Measurements from ENCODE around the gene BCR.

Gene BCR

GRCh38 chr22:23200898-23201297 lies 20.6 kb downstream of the BCR start:
- DNase-seq (ENCODE audit: low spot score) = peak; percentile 42

DNA sequence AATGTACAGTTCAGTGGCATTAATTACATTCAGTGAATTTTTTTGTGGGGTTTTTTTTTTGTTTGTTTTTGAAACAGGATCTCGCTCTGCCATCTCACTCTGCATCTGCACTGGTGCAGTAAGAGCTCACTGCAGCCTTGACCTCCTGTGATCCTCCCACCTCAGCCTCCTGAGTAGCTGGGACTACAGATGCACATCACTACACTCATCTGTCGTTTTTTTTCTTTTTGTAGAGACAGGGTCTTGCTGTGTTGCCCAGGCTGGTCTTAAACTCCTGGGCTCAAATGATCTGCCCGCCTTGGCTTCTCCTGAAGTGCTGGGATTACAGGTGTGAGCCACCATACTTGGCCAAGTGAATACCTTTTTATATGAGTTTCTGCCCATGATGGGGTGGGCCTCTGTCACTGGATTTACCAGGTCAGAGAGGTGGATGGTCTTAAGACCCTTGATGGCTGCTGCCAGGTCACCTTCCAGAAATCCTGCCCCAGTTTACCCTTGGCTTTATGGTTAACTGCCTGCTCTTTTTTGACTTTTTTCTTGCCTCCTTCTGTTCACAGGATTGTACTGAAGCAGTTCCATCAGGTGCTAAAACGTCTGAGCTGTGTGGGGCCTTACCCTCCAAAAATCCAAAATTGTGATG lies 22.6 kb downstream of the BCR start:
- DNase-seq (ENCODE audit: low spot score) = no peak

DNA sequence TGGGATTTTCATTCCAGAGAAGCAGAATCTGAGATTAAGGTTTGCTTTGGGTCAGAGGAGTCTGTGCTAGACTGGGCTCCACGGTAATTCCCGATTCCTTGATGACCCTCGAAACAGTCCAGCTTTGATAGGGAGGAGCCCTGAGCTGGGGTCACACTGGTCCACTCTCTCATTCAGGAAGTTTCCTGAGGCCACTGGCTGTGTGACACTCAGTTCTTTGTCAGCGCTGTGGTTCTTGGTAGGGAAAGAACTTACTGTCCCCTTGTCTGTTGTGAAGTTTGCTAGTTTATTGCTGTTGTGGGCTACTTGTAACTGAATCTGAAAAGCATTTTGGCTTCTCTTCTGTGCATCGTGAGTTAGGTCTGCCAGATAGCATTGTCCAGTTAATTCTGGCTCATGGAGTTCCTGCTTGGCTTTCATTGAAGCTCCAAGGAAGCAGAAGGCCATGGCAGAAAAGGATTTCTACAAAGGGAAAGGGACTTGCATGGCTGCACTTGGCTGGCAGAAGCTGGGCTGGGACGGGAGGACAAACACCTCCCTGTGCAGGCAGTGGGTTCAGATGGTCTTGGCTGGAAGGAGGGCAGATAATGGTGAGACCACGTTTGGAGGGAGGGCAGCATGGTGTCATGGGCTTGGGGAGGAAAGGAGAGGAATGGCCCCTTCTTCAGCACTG lies 23.3 kb downstream of the BCR start:
- no peak for DNase-seq (ENCODE audit: low spot score)

DNA sequence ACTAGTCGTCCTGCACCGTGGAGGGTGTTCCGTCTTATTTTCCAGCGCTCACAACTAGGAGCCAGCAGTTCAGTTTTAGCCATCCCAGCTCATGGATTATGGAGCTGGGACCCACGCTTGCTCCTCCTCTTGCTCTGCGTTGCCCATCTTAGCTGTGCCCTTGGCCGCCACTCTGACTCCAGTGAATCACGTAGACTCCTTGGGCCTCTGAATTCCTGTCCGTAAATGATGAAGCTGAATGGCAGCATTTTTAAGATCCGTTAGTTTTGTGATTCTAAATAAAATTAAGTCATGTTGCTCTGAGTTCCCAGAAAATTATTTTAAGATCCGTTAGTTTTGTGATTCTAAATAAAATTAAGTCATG lies 23.8 kb downstream of the BCR start:
- no peak for DNase-seq (ENCODE audit: low spot score)

GRCh38 chr22:23204541-23205157 lies 24.3 kb downstream of the BCR start:
- DNase-seq (ENCODE audit: low spot score) = no peak

DNA sequence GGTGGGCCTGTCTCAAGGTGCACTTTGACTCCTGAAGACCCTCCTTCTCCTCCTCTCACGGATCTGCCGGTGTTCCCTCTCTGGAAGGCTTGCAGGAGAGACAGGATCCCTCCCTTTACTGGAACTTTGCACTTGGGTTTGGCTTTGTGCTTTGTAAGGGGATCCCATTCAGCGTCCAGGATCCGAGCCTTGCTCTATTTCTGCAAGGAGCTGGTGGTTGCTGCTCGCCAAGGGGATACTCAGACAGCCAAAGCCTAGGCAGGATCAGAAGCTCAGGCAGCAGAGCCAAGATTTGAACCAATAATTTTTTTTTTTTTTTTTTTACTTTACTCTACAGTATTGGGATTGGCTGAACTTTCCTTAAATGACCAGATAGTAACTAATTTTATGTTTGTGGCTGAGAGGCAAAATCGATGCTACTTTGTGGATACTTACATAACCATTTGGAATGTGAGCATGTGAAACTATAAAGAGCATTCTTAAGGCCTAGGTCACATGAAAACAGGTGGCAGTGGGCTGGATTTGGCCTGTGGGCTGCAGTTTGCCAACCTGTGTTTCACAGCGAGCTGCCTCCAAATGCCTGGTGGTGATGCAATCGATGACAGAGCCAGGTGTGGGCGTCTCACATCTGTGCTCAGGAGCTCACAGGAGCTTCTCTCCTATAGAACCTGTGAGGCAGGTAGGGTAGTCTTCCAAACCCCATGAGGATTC lies 25.2 kb downstream of the BCR start:
- peak; percentile 75 for DNase-seq (ENCODE audit: low spot score)

- no peak for DNase-seq (ENCODE audit: low spot score)
Measured at GRCh38 chr22:23206915-23207314, 26.6 kb downstream of the BCR start.

- DNase-seq (ENCODE audit: low spot score) = peak; percentile 94
Measured at GRCh38 chr22:23207729-23208393, 27.6 kb downstream of the BCR start.

DNA sequence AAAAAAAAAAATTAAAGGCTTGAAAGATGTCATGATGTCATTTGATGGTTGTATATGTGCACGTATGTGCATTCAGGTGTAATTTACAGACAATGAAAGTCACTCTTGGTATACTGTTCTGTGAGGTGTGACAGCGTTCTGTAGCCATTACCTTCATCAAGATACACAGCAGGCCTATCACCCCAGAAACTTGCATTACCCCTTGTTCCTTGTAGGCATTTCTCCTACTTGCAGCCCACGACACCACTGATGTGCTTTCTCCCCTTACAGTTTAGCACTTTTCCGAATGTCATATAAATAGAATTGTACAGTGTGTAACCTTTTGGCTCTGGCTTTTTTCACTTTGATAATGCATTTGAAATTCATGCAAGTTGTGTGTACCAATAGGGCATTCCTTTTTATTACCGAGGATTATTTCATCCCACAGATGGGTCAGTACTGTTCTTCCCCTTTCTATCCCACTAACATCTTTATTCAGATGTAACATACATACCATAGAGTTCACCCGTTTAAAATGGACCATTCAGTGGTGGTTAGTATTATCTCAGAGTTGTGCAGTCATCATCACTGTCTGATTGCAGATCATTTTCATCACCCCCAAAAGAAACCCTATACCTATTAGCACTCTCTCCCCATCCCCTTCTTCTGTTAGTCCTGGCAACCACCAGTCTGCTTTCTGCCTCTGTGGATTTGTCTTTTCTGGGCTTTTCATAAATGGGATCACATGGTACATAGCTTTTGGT lies 30.3 kb downstream of the BCR start:
- peak; percentile 40 for DNase-seq (ENCODE audit: low spot score)

DNA sequence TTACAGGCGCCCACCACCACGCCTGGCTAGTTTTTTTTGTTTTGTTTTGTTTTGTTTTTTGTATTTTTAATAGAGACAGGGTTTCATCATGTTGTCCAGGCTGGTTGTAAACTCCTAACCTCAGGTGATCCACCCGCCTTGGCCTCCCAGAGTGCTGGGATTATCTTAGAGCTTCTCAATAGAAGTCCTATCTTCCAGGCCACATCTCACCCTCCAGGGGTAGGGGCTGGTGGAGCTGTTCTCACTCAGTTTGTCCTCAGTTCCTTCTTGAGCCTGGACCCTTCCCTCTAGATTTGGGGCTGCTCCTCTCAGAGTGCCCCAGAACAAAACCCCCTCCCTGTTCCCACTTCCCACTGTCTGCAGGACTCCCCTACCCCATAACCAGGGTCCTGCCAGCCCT lies 31.3 kb downstream of the BCR start:
- DNase-seq (ENCODE audit: low spot score) = no peak

DNA sequence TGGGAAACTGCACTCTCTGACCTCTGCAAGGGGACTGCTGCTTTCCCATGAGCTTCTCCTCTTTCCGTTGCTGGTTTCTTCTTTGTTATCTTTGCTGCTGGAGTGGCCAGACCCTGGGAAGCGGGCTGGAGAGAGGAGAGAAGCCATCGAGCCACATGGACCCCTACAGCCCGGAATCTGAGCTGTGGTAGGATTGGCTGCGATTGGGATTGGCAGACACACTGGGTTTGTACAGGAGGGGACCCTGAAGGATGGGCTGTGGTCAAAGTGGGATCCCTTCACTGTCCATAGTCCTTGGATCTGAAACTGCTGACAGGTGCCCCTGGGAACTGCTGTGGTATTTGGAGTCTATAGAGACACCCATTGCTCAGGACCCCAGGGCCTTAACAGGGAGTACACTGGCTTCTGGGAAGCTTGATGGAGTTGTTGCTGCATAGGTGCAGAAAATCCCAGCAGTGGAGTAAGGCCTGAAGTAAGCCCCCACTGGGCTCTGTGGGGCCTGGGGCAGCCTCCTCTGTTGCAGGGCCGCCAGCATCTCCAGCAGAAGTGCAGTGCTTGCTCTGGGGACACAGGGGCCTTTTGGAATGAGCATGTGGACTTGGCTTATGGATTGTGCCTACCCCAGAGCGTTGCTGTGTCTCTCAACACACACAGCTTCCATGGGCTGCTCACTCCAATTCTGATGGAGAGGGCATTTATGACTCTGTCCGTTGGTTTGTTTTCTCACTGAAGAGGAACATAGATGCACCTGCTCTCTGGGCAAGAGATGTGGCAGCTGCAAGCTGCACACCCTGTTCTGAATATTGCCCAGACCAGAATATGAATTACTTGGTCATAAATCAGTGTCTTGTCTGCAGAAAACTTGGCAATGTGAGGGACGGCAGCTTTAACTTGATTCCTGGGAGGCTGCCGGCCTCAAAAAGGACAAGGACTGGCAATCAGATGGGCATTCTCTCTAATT lies 32.0 kb downstream of the BCR start:
- peak; percentile 86 for DNase-seq (ENCODE audit: low spot score)

- DNase-seq (ENCODE audit: low spot score) = no peak
Measured at GRCh38 chr22:23213022-23213555, 32.8 kb downstream of the BCR start.

DNA sequence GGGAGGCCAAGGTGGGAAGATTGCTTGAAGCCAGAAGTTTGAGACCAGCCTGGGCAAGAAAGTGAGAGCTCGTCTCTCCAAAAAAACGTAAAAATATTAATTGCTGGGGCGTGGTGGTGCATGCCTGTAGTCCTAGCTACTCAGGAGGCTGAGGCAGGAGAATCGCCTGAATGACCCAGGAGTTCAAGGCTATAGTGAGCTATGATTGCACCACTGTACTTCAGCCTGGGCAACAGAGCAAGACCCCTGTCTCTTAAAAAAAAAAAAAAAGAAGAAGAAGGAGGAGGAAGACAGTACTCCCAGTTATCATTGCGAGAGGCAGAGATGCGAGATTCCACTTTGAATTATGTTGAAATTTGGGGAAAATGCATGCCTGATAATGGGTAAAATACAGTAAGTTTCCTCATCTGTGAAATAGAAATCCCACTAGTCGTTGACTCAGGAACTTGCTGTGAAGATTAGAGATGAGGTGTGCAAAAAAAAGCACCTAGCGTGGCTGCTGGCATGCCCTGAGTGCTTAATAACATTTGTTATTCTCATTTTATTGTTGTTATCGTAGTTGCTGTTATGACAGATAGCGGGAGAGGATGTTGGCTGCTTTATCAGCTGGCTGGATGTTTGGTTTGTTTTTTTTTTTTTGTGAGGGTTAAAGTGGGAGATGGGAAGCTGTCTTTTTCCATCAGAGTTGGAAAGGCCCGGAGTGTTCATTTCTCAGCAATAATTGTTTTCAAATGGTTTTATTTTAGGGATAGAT lies 33.4 kb downstream of the BCR start:
- no peak for DNase-seq (ENCODE audit: low spot score)

DNA sequence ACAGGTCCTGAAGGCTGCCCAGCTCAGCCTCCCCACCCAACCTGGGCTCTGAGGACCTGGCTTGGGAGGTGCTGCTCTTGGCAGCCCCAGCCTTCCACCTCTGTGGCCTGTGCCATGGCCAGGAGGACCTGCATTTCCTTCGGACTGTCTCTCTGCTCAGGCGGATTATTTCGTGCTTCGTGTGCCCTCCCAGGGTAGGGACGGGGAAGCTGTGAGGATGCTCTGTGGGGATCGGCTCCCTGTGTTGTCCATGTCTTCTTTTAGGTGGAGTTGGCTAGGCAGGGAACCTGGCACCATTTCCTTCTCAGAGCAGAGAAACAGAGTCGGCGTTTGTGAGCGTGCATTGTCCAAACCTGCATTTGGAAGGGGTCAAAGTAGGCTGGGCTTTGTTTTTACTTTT lies 34.1 kb downstream of the BCR start:
- no peak for DNase-seq (ENCODE audit: low spot score)

DNA sequence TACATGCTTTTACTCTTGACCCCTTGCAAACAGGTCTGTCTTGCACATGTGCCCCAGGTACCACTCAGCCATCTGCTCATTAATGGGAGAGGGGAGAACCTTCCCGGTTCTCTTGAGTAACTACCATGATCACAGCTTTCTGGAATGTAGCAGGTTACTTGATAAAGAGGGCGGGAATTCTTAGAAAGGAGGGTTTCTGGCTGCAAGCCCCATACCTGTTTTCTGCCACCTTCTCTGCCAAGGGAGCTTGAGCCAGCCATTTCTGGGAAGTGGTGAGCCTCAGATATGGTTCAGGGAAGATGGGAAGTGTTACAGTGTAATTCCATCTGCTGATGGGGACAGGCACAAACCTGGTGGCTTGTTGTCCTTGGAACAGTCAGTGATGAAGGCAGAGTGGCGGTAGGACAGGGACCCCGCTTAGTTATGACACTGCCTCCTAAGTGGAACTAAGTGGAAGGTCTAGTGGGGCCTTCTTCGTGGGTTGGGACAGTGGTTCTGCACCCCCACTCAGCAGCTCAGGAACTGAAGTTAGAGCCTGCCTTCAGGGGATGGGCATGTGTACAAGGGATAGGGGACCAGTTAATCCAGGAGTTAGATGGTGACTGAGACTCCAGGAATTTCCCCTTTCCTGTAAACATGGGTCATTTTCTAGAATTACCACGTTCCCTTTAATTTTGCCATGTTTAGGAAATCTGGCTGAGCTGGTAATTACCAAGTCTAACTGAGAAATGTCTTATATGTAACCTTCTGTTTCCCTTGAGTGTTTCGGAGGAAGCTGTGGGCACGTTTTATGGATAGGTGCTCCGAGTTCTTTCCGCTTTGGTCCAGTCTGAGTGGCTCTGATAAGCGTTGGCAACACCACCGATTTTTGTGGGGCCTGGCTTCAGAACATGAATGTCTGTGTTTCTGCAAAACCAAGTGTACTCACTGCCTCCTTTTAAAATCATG lies 35.3 kb downstream of the BCR start:
- no peak for DNase-seq (ENCODE audit: low spot score)

DNA sequence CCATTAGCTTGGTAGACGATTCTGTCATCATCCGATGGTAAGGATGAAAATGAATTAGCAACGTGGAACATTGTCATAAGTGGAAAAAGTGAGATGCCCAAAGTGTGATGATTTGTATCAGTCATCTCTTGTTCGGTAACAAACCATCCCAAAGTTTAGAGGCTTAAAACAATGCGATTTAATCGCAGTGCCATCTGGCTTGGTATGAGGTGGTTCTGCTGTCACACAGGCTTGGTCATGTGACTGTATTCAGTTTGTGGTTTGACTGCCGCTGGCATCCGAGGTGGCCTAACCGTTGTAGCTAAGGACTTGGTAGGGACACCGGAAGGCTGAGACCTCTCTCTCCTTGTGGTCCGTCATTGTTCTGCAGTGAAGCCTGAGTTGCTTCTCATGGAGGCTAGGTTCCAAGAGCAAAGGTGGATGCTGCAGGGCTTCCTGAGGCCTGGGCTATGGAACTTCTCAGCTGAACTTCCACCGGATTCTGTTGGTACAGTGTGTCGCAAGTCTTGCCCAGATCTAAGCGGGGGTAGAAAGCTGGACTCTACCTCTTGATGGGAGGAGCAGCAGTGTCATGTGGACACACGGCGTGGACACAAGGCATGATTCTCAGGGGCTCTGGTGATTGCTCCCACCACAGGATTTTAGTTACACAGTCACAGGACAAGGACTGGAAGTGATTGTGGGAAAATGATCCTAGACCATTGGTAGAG lies 36.3 kb downstream of the BCR start:
- DNase-seq (ENCODE audit: low spot score) = peak; percentile 82

DNA sequence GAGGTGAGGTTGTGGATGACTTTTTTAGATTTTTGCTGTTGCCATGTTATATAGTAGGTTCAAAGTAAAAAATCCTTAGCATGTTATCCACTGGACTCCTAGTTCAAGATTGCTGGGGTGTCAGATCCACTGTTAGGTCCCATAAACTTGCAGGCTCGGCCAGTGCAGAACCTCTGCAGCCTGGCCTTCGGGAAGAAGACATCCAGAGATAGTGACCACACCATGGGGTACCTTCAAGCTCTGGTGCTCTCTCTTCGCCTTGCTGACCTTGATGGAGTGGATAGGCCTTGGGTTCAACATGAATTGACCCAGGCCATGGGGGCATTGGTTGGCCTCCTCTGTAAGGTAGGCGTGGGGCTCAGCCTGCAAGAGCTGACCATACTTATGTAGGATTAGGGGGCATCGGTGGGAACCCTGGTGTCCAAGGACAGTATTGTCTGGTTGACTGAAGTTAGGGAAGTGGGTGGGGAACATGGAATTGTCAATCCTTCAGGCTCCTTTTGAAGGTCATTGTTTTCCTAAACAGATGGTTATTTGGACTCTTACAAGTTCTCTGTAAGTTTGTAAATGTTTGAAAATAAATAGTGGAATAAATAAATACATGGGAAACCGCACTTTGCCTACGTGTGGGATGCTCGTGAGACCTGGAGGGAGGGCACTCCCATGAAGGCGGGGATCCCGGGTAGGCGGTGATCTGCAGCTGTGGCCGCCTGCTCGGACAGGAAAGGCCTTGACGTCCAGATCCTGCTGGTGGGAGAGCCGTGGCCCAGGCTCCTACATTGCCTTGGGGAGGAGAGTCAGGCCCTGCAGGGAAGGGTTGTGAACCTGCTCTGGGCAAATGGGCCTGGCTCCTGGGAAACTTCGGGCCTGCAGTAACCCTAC lies 37.1 kb downstream of the BCR start:
- no peak for DNase-seq (ENCODE audit: low spot score)

Data from NAMALWA (cell line).